ENCODE results near the gene ZBTB45. TPM values are rescaled to one million over a fixed set of nuclear protein-coding genes. Genes with fewer than 3 reads are reported as not detected.

Gene ZBTB45
- total and polyA plus RNA-seq, 10 of the 15 experiments (the other 5 are each of a cell fraction or from before 2014, with no cell fraction given) = 0.29 to 17.2 (median 4.2) TPM

DNA sequence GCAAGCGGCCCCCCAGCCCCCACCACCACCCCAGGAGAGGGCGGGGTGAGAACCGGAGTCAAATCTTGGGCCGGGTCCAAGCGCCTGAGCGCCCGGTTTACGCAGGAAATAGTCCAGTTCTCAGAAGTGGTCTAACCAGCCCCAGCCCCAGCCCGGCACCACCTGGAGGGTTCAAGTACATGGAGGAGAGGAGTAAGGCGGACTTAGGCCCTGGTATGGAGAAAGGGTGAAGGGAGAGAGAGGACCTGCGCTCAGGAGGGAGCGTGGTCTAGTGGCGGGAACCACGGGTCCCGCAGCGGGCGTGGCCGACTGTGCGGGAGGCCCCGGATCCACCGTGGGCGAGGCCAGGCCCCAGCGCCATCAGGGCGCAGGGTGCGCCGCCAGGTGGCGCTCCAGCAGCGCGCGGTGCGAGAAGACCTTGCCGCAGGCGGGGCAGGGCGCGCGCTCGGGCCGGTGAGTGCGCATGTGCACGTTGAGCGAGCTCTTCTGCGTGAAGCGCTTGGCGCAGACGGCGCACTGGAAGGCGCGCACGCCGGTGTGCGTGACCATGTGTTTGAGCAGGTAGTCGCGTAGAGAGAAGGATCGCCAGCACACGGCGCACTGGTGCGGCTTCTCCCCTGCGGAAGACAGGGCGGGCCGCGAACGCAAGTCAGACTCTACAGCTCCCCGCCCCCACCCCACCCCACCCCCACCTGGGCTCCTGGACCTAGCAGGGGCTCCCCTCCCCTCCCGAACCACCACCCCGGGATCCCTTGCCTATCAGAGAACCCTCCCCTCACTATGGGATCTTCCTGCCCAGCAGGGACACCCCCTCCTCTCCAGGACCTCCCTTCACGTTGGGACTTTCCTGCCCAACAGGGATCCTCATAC, 5.7 kb downstream of the ZBTB45 start (continued):
- TF ChIP-seq, protein P1, sequence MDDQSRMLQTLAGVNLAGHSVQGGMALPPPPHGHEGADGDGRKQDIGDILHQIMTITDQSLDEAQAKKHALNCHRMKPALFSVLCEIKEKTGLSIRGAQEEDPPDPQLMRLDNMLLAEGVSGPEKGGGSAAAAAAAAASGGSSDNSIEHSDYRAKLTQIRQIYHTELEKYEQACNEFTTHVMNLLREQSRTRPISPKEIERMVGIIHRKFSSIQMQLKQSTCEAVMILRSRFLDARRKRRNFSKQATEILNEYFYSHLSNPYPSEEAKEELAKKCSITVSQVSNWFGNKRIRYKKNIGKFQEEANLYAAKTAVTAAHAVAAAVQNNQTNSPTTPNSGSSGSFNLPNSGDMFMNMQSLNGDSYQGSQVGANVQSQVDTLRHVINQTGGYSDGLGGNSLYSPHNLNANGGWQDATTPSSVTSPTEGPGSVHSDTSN (IDR thresholded peaks at IDR 0.05; ENCODE audit: insufficient replicate concordance, low read depth, low read length) = no peak
- TF ChIP-seq NR2F1 (conservative IDR thresholded peaks at IDR 0.05) (peak; percentile 78), GABPA (IDR thresholded peaks at IDR 0.05; ENCODE audit: low read depth) (no peak), IKZF2 (IDR thresholded peaks at IDR 0.05) (no peak), FOXM1 (IDR thresholded peaks at IDR 0.05; ENCODE audit: low read depth, low read length) (no peak), MXI1 (IDR thresholded peaks at IDR 0.05; ENCODE audit: low read depth, low read length) (peak; percentile 87), ZNF274 (IDR thresholded peaks at IDR 0.05; ENCODE audit: insufficient read depth, insufficient read length) (no peak), GATAD2B (conservative IDR thresholded peaks at IDR 0.05; ENCODE audit: low read depth) (peak; percentile 89), YBX1 (IDR thresholded peaks at IDR 0.05) (no peak), DPF2 (IDR thresholded peaks at IDR 0.05) (peak; percentile 75), SUPT20H (IDR thresholded peaks at IDR 0.05; ENCODE audit: borderline replicate concordance, control insufficient read depth, low read depth, low read length) (no peak), PML (IDR thresholded peaks at IDR 0.05; ENCODE audit: low read length) (peak; percentile 24; the same call in 1 of the 2 replicates), RAD21 (IDR thresholded peaks at IDR 0.05; ENCODE audit: insufficient read depth, low read depth, low read length) (peak; percentile 66), JUNB (IDR thresholded peaks at IDR 0.05) (no peak)
- TF ChIP-seq, protein P2, sequence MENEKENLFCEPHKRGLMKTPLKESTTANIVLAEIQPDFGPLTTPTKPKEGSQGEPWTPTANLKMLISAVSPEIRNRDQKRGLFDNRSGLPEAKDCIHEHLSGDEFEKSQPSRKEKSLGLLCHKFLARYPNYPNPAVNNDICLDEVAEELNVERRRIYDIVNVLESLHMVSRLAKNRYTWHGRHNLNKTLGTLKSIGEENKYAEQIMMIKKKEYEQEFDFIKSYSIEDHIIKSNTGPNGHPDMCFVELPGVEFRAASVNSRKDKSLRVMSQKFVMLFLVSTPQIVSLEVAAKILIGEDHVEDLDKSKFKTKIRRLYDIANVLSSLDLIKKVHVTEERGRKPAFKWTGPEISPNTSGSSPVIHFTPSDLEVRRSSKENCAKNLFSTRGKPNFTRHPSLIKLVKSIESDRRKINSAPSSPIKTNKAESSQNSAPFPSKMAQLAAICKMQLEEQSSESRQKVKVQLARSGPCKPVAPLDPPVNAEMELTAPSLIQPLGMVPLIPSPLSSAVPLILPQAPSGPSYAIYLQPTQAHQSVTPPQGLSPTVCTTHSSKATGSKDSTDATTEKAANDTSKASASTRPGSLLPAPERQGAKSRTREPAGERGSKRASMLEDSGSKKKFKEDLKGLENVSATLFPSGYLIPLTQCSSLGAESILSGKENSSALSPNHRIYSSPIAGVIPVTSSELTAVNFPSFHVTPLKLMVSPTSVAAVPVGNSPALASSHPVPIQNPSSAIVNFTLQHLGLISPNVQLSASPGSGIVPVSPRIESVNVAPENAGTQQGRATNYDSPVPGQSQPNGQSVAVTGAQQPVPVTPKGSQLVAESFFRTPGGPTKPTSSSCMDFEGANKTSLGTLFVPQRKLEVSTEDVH (IDR thresholded peaks at IDR 0.05; ENCODE audit: low read depth, partially characterized antibody) = no peak
- TF ChIP-seq, protein P3, sequence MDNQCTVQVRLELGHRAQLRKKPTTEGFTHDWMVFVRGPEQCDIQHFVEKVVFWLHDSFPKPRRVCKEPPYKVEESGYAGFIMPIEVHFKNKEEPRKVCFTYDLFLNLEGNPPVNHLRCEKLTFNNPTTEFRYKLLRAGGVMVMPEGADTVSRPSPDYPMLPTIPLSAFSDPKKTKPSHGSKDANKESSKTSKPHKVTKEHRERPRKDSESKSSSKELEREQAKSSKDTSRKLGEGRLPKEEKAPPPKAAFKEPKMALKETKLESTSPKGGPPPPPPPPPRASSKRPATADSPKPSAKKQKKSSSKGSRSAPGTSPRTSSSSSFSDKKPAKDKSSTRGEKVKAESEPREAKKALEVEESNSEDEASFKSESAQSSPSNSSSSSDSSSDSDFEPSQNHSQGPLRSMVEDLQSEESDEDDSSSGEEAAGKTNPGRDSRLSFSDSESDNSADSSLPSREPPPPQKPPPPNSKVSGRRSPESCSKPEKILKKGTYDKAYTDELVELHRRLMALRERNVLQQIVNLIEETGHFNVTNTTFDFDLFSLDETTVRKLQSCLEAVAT (IDR thresholded peaks at IDR 0.05) = 0 out of 2 replicates have a peak, but pooled peaks have one; percentile 21
- TF ChIP-seq, protein P4, sequence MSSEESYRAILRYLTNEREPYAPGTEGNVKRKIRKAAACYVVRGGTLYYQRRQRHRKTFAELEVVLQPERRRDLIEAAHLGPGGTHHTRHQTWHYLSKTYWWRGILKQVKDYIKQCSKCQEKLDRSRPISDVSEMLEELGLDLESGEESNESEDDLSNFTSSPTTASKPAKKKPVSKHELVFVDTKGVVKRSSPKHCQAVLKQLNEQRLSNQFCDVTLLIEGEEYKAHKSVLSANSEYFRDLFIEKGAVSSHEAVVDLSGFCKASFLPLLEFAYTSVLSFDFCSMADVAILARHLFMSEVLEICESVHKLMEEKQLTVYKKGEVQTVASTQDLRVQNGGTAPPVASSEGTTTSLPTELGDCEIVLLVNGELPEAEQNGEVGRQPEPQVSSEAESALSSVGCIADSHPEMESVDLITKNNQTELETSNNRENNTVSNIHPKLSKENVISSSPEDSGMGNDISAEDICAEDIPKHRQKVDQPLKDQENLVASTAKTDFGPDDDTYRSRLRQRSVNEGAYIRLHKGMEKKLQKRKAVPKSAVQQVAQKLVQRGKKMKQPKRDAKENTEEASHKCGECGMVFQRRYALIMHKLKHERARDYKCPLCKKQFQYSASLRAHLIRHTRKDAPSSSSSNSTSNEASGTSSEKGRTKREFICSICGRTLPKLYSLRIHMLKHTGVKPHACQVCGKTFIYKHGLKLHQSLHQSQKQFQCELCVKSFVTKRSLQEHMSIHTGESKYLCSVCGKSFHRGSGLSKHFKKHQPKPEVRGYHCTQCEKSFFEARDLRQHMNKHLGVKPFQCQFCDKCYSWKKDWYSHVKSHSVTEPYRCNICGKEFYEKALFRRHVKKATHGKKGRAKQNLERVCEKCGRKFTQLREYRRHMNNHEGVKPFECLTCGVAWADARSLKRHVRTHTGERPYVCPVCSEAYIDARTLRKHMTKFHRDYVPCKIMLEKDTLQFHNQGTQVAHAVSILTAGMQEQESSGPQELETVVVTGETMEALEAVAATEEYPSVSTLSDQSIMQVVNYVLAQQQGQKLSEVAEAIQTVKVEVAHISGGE (CRISPR knock-in tag; IDR thresholded peaks at IDR 0.05) = no peak
- TF ChIP-seq, protein P5, sequence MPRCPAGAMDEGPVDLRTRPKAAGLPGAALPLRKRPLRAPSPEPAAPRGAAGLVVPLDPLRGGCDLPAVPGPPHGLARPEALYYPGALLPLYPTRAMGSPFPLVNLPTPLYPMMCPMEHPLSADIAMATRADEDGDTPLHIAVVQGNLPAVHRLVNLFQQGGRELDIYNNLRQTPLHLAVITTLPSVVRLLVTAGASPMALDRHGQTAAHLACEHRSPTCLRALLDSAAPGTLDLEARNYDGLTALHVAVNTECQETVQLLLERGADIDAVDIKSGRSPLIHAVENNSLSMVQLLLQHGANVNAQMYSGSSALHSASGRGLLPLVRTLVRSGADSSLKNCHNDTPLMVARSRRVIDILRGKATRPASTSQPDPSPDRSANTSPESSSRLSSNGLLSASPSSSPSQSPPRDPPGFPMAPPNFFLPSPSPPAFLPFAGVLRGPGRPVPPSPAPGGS (IDR thresholded peaks at IDR 0.05; ENCODE audit: borderline replicate concordance, insufficient read depth, low read depth, low read length, poor library complexity, severe bottlenecking) = no peak

Data from GM12878 (cell line).